HEK293 (cell line): Measurements from ENCODE around the gene MRPS31.
"Not testable (repeated sequence)": the region's sequence is repeated elsewhere in the genome, so short reads cannot be mapped to it uniquely, and the experiment has no call there.

Experiments
- CTCF ChIA-PET: fragments of 350-600 bp; formaldehyde crosslinking; extraction: SDS; loops from one replicate; lab custom pipeline; 2021; ENCODE audit warnings: antibody characterized with exemption; lab: Yijun Ruan, JAX
- POLR2A ChIA-PET: fragments of 300-600 bp; formaldehyde crosslinking; extraction: SDS; loops from one replicate; lab custom pipeline; 2020; ENCODE audit warnings: antibody characterized with exemption, inconsistent platforms; lab: Yijun Ruan, JAX
- H3K27ac ChIP-seq: fragments of 200-500 bp; sonication (Bioruptor generic); 2 replicates; pipeline ENCODE4 v1.5.1; 2014; ENCODE audit warnings: low read depth, low read length, control low read depth, inconsistent platforms; ENCODE audit errors: extremely low read depth
- H3K36me3 ChIP-seq, 2 experiments: fragments of 200-500 bp in 1 of 2; sonication (Bioruptor generic) in 1 of 2; 1 replicate in 1 of 2; 2 replicates in 1 of 2; pipeline ENCODE4 v1.5.1; 2014 to 2017; ENCODE audit warnings: inconsistent platforms in 2 of 2, low read length in 2 of 2; ENCODE audit not compliant: control insufficient read depth in 2 of 2, insufficient read depth in 1 of 2
- H3K4me1 ChIP-seq: fragments of 200-500 bp; sonication (Bioruptor generic); 2 replicates; pipeline ENCODE4 v1.5.1; 2014; ENCODE audit warnings: mild to moderate bottlenecking, low read length, inconsistent platforms; ENCODE audit not compliant: control insufficient read depth, insufficient read depth
- H3K4me3 ChIP-seq: 2 replicates; pipeline ENCODE4 v1.5.1; 2011; ENCODE audit warnings: low read depth, mild to moderate bottlenecking, control low read depth, low read length, moderate library complexity
- H3K9me3 ChIP-seq: fragments of 200-500 bp; sonication (Bioruptor generic); 2 replicates; pipeline ENCODE4 v1.5.1; 2014; ENCODE audit warnings: low read depth, low read length, inconsistent platforms; ENCODE audit not compliant: control insufficient read depth, insufficient read depth
- BCL6B ChIP-seq: fragments of 450-650 bp; formaldehyde crosslinking; IDR thresholded peaks from 2 replicates; pipeline ENCODE4 v1.5.1; 2017; ENCODE audit warnings: missing biosample characterization, missing genetic modification characterization
- CTCF ChIP-seq: fragments of 450-650 bp; formaldehyde crosslinking; IDR thresholded peaks from 2 replicates; pipeline ENCODE4 v1.5.1; 2016; ENCODE audit warnings: missing biosample characterization, missing genetic modification characterization
- GFI1B ChIP-seq: fragments of 450-650 bp; formaldehyde crosslinking; IDR thresholded peaks from 2 replicates; pipeline ENCODE4 v1.5.1; 2016; ENCODE audit warnings: missing biosample characterization, missing genetic modification characterization
- HIC1 ChIP-seq: fragments of 450-650 bp; formaldehyde crosslinking; IDR thresholded peaks from 2 replicates; pipeline ENCODE4 v1.5.1; 2016; ENCODE audit warnings: missing biosample characterization, missing genetic modification characterization
- TCF7L2 ChIP-seq: IDR thresholded peaks from 2 replicates; pipeline ENCODE4 v1.6.1; 2011; ENCODE audit warnings: low read depth, mild to moderate bottlenecking, inconsistent platforms, low read length, moderate library complexity, borderline replicate concordance
- ZBTB49 ChIP-seq: fragments of 450-650 bp; formaldehyde crosslinking; IDR thresholded peaks from 2 replicates; pipeline ENCODE4 v1.5.1; 2016; ENCODE audit warnings: missing biosample characterization, missing genetic modification characterization, low read depth
- ZBTB8A ChIP-seq: fragments of 450-650 bp; formaldehyde crosslinking; IDR thresholded peaks from 2 replicates; pipeline ENCODE4 v1.5.1; 2016; ENCODE audit warnings: missing biosample characterization, missing genetic modification characterization
- ZFP3 ChIP-seq: fragments of 450-650 bp; formaldehyde crosslinking; IDR thresholded peaks from 2 replicates; pipeline ENCODE4 v1.5.1; 2016; ENCODE audit warnings: low read depth, missing biosample characterization, missing genetic modification characterization
- ZFP37 ChIP-seq: fragments of 450-650 bp; formaldehyde crosslinking; IDR thresholded peaks from 2 replicates; pipeline ENCODE4 v1.5.1; 2016; ENCODE audit warnings: missing biosample characterization, missing genetic modification characterization
- ZIC2 ChIP-seq: fragments of 450-650 bp; formaldehyde crosslinking; IDR thresholded peaks from 2 replicates; pipeline ENCODE4 v1.5.1; 2016; ENCODE audit warnings: missing biosample characterization, missing genetic modification characterization
- ZNF121 ChIP-seq: fragments of 450-650 bp; formaldehyde crosslinking; IDR thresholded peaks from 2 replicates; pipeline ENCODE4 v1.5.1; 2016; ENCODE audit warnings: missing biosample characterization, missing genetic modification characterization
- ZNF155 ChIP-seq: fragments of 450-650 bp; formaldehyde crosslinking; IDR thresholded peaks from 2 replicates; pipeline ENCODE4 v1.5.1; 2016; ENCODE audit warnings: missing biosample characterization, missing genetic modification characterization
- ZNF157 ChIP-seq: fragments of 450-650 bp; formaldehyde crosslinking; IDR thresholded peaks from 2 replicates; pipeline ENCODE4 v1.5.1; 2016; ENCODE audit warnings: missing biosample characterization, missing genetic modification characterization
- ZNF23 ChIP-seq: fragments of 450-650 bp; formaldehyde crosslinking; IDR thresholded peaks from 2 replicates; pipeline ENCODE4 v1.5.1; 2016; ENCODE audit warnings: missing biosample characterization, missing genetic modification characterization, borderline replicate concordance
- ZNF423 ChIP-seq: fragments of 450-650 bp; formaldehyde crosslinking; IDR thresholded peaks from 2 replicates; pipeline ENCODE4 v1.5.1; 2016; ENCODE audit warnings: missing biosample characterization, missing genetic modification characterization
- ZNF600 ChIP-seq: fragments of 450-650 bp; formaldehyde crosslinking; IDR thresholded peaks from 2 replicates; pipeline ENCODE4 v1.5.1; 2016; ENCODE audit warnings: missing biosample characterization, missing genetic modification characterization
- TF ChIP-seq, protein P1 (sequence below): fragments of 450-650 bp; formaldehyde crosslinking; IDR thresholded peaks from 2 replicates; pipeline ENCODE4 v1.5.1; 2016; ENCODE audit warnings: missing biosample characterization, missing genetic modification characterization
- TF ChIP-seq, protein P2 (sequence below): fragments of 450-650 bp; IDR thresholded peaks from 2 replicates; pipeline ENCODE4 v1.5.1; 2018; ENCODE audit warnings: missing biosample characterization, mild to moderate bottlenecking, missing genetic modification characterization

The MRPS31 gene

GRCh38 chr13:40782971-40783370 is 12.0 kb upstream of the MRPS31 start:
- peak; percentile 83 for TF ChIP-seq ZNF121 (tag by site-specific recombination)
- H3K27ac ChIP-seq, H3K4me3 ChIP-seq, H3K36me3 ChIP-seq, H3K9me3 ChIP-seq, POLR2A ChIA-PET, CTCF ChIA-PET, H3K4me1 ChIP-seq: not testable (repeated sequence)

DNA sequence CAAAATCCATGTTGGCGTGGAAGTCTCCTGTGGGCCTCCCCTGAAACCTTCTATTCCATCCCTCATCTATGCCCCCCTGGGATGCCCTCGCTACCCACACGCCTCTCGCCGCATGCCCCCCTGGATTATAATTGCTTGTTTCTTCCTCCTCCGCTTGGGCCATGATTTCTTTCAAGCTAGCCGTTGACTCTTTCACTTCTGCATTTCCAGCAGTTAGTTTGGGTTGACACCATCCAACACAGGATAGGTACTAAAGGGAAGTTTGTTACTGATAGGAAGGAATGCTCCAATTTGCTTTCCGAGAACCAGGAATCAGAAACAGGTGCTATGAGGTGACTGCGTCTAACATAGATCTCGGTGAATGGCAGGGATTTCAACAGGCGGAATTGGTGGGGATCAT is 10.7 kb upstream of the MRPS31 start:
- Histone ChIP-seq H3K4me3 (no peak overlapping the region), H3K4me1 (no peaks in the 10 kb centered on the region), H3K9me3 (no peaks in the 10 kb centered on the region), H3K36me3 (no peaks in the 10 kb centered on the region), H3K27ac (no peak overlapping the region)
- ChIA-PET CTCF (interaction anchor here (2.7 kb wide), 1 partner anchor 33 kb away, joined by 6 read pairs; no protein-coding TSS in a partner anchor), POLR2A (no interaction called here)
- TF ChIP-seq ZIC2 = no peak
- no peak for TF ChIP-seq ZNF600
- TF ChIP-seq ZFP37 (tag by site-specific recombination) = no peak
- TF ChIP-seq HIC1 = no peak
- TF ChIP-seq GFI1B (tag by site-specific recombination) = no peak
- TF ChIP-seq, protein P1, sequence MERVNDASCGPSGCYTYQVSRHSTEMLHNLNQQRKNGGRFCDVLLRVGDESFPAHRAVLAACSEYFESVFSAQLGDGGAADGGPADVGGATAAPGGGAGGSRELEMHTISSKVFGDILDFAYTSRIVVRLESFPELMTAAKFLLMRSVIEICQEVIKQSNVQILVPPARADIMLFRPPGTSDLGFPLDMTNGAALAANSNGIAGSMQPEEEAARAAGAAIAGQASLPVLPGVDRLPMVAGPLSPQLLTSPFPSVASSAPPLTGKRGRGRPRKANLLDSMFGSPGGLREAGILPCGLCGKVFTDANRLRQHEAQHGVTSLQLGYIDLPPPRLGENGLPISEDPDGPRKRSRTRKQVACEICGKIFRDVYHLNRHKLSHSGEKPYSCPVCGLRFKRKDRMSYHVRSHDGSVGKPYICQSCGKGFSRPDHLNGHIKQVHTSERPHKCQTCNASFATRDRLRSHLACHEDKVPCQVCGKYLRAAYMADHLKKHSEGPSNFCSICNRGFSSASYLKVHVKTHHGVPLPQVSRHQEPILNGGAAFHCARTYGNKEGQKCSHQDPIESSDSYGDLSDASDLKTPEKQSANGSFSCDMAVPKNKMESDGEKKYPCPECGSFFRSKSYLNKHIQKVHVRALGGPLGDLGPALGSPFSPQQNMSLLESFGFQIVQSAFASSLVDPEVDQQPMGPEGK (tag by site-specific recombination) = no peak
- TF ChIP-seq ZNF155 (tag by site-specific recombination) = no peak
- no peak for TF ChIP-seq TCF7L2
- no peak for TF ChIP-seq CTCF (tag by site-specific recombination)
- TF ChIP-seq ZNF423 (tag by site-specific recombination) = no peak
- no peak for TF ChIP-seq ZBTB49 (tag by site-specific recombination)
- TF ChIP-seq ZNF23 (tag by site-specific recombination) = no peak
- TF ChIP-seq ZFP3 (tag by site-specific recombination) = no peak
- TF ChIP-seq ZBTB8A (tag by site-specific recombination) = no peak
- TF ChIP-seq BCL6B (tag by site-specific recombination) = no peak
- TF ChIP-seq ZNF157 (tag by site-specific recombination) = no peak
- TF ChIP-seq, protein P2, sequence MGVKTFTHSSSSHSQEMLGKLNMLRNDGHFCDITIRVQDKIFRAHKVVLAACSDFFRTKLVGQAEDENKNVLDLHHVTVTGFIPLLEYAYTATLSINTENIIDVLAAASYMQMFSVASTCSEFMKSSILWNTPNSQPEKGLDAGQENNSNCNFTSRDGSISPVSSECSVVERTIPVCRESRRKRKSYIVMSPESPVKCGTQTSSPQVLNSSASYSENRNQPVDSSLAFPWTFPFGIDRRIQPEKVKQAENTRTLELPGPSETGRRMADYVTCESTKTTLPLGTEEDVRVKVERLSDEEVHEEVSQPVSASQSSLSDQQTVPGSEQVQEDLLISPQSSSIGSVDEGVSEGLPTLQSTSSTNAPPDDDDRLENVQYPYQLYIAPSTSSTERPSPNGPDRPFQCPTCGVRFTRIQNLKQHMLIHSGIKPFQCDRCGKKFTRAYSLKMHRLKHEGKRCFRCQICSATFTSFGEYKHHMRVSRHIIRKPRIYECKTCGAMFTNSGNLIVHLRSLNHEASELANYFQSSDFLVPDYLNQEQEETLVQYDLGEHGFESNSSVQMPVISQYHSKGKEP (tag by site-specific recombination) = no peak
